HS-5 (cell line): ENCODE results near the gene IGSF21.

Source experiments
- DNase-seq: peaks from one replicate; pipeline ENCODE4 v3.0.0-alpha.2; 2012; ENCODE audit warnings: low read depth

The IGSF21 gene

GRCh38 chr1:18422076-18422777 lies 314.6 kb downstream of the IGSF21 start:
- DNase-seq = no peak

DNA sequence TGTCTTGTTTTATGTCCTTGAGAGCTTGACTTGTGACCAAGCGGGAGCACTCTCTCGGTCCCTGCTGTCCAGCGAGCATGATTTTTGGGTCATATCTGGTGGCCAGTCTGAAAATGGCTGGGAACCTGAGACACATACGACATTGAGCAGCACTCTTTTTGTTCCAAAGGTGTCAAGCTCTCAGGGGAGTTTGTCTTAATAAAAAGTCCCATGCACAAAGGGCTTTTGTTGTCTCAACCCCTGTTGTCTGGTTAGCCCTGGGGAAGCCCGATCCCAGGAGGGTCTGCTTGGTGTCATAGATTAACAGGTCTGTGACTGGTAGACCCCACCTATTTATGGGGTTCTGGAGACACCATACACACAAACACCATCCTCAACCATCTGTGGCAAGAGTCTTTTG lies 315.4 kb downstream of the IGSF21 start:
- DNase-seq = no peak

DNA sequence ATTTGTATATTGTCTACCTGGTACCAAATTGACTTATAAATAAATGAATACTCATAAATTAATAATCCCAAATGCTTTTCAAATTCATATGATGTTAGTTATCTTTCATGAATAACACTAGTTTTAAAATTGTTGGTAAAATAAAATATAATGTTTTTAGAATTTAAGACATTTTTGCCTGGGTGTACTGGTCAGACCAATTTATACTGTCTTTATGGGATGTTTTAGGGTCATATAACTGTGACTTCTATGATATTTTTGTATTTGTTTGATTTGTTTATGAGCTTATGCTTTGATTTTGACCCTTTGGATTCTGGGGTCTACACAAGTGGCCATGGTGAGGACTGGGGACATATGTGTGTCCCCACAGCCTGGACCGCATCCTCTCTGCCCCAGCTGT lies 319.0 kb downstream of the IGSF21 start:
- DNase-seq = no peak
